Endometrial microvascular endothelial cells (primary cell): ENCODE measurements around the gene MEGF11. TPM values are rescaled to one million over a fixed set of nuclear protein-coding genes. Genes with fewer than 3 reads are reported as not detected.

ENCODE experiments used
- in situ Hi-C: cut with HindIII; loops from 2 replicates; pipeline ENCODE4 v1.10.0; 2017; ENCODE audit warnings: low sequenced_read_pairs, low pct_unique_long_range_greater_than_20kb; ENCODE audit errors: inconsistent ontology term
- total RNA-seq: library from RNA; depleted of rRNA; stranded (reverse); fragments of >200 nt; gene quantifications from one replicate; pipeline ENCODE4 v1.2.3, GENCODE V29; 2015; ENCODE audit errors: inconsistent ontology term

MEGF11 gene
- total RNA-seq, 1 donor from 2014 or later: not detected

- in situ Hi-C loops: no loop called here
These were observed 24.5 kb downstream of the MEGF11 start for GRCh38 chr15:66228807-66229735.

GRCh38 chr15:66226736-66227135 lies 26.8 kb downstream of the MEGF11 start:
- in situ Hi-C loops: no loop called here

GRCh38 chr15:66225656-66226274 lies 27.8 kb downstream of the MEGF11 start:
- in situ Hi-C loops: no loop called here

DNA sequence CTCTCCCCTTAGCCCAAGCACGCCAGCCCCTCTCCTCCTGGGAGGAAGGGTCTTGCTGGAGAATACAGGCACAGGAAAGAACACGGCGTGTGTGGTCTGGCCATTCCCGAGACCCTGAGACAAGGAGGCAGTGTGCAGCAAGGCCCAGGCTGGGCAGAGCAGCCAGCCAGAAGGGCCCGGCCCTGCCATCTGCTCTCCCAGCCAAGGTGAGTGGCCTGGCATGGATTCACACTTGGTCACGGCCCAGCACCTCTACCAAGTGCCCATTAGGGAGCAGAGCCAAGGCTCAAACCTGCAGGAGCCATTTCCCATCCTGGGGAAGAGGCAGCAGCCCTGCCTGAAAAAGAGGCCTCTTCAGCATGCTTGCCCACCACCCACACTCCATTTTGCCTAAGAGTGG lies 28.6 kb downstream of the MEGF11 start:
- in situ Hi-C loops: no loop called here

GRCh38 chr15:66222273-66223198 lies 31.0 kb downstream of the MEGF11 start:
- in situ Hi-C loops: no loop called here

- in situ Hi-C loops: no loop called here
These were observed 32.4 kb downstream of the MEGF11 start for GRCh38 chr15:66221126-66221525.

GRCh38 chr15:66220601-66221000 lies 32.9 kb downstream of the MEGF11 start:
- in situ Hi-C loops: no loop called here

DNA sequence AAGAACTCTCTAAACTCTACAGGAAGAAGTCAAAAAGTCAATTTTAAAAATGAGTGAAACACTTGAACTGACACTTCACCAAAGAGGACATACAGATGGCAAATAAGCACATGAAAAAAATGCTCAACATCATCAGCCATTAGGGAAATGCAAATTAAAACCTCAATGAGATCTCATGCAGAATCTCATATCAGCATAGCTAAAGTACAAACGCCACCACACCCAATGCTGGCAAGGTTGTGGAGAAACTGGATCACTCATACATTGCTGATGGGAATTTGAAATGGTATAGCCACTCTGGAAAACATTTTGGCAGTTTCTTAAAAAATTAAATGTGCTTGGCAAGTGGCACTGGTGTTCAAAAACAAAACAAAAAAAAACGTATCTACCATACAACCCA lies 34.2 kb downstream of the MEGF11 start:
- in situ Hi-C loops: no loop called here

DNA sequence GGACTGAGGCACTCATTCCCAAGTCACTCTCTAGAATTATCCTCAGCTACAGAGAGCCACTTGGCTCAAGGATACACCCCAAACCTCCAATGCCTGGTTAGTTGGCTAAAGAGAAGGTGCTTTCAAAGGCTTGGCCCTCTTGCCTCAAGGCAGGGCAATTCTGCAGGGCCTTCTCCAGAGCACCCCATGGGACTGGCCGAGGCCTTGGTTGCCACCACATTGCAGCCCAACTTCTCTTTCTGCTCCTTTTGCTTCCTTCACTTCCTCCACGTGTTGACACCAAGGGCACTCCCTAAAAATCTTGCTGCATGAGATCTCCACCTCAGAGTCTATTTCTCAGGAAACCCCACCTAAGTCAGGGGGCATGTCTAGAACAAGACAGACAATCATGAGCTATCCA lies 36.7 kb downstream of the MEGF11 start:
- in situ Hi-C loops: no loop called here

DNA sequence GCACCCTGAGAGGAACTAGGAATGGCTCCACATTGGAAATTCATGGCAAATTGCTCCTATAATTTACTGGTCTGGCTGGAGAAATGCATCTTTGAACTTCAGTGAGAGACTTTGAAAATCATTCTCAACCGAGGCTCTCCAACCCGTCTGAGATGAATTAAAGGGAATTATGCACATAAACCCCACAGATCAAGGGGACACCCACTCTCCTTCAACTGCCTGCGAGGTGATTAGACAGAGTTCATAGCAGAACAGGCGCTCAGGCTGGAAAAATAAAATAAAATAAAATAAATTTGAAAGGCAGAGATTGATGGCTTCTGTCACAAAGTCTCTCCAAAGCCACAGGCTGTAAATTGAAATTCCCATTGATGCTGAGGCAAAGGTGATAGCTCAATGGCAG lies 37.7 kb downstream of the MEGF11 start:
- in situ Hi-C loops: no loop called here

GRCh38 chr15:66214246-66214645 lies 39.3 kb downstream of the MEGF11 start:
- in situ Hi-C loops: no loop called here

GRCh38 chr15:66212563-66212921 lies 41.0 kb downstream of the MEGF11 start:
- in situ Hi-C loops: no loop called here

GRCh38 chr15:66211670-66212562 lies 41.6 kb downstream of the MEGF11 start:
- in situ Hi-C loops: no loop called here

DNA sequence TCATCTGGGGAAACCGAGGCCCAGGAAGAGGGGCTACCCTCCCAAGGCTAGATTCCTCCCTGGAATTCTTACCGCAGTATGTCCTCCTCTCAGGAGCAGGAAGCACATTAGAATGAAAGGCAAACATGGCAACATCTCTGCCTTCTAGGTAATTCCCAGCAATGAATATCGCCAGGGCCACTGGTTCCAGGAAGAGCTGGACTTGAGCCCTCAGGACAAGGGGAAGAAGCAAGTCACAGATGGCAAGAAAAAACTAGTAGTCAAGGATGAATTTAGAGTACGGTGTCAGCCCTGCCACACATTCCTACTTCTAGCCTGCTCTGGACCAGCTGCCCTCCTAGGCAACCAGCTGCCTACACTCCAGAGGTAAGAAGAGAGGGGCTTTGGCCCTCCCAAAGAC lies 42.9 kb downstream of the MEGF11 start:
- in situ Hi-C loops: no loop called here

GRCh38 chr15:66198757-66199156 lies 54.8 kb downstream of the MEGF11 start:
- in situ Hi-C loops: no loop called here

GRCh38 chr15:66196602-66197001 lies 56.9 kb downstream of the MEGF11 start:
- in situ Hi-C loops: no loop called here

DNA sequence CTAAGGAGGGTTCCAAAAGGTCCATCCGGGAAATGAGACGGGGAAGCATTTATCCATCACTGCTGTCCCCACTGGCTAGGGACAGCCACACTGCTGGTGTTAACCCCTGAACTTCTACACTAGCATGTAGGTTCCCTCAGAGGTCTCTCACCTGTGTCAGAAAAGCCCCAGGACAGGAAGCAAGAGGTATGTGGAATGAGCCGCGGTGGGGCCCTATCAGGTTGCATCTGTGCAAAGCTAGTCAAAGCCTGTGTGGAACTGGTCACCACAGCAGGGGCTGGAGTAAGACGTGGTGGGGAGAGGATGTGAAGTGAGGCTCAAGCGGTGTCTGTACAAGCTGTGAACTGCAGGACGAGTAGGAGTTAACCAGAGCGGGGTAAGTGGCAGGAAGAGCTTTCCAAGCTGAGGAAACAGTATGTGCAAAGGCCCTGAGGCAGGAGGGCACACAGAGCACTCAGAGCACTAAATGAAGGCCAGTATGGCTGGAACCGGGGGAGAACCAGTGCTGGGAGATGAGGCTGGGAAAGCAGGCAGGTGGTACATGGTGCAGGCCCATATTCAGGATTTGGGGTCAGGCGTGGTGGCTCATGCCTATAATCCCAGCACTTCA lies 57.8 kb downstream of the MEGF11 start:
- in situ Hi-C loops: no loop called here

GRCh38 chr15:66193066-66193465 lies 60.5 kb downstream of the MEGF11 start:
- in situ Hi-C loops: no loop called here
